Measurements from ENCODE around the gene SERTAD3.
"Not testable (repeated sequence)": the region's sequence is repeated elsewhere in the genome, so short reads cannot be mapped to it uniquely, and the experiment has no call there.

SERTAD3 gene

GRCh38 chr19:40457953-40458596, 13.9 kb upstream of the SERTAD3 start:
- no peaks in the 10 kb centered on the region for H3K79me2 ChIP-seq (ENCODE audit: control insufficient read depth, low read length)
- no peaks in the 10 kb centered on the region for H3K9me2 ChIP-seq (replicated peaks; ENCODE audit: control insufficient read depth, low read length)
- H3K4me3 ChIP-seq (ENCODE audit: low read length) = no peak overlapping the region
- TF ChIP-seq EZH2phosphoT487 (IDR thresholded peaks at IDR 0.05; ENCODE audit: borderline replicate concordance, low read length) = no peak
- TF ChIP-seq, protein P1, sequence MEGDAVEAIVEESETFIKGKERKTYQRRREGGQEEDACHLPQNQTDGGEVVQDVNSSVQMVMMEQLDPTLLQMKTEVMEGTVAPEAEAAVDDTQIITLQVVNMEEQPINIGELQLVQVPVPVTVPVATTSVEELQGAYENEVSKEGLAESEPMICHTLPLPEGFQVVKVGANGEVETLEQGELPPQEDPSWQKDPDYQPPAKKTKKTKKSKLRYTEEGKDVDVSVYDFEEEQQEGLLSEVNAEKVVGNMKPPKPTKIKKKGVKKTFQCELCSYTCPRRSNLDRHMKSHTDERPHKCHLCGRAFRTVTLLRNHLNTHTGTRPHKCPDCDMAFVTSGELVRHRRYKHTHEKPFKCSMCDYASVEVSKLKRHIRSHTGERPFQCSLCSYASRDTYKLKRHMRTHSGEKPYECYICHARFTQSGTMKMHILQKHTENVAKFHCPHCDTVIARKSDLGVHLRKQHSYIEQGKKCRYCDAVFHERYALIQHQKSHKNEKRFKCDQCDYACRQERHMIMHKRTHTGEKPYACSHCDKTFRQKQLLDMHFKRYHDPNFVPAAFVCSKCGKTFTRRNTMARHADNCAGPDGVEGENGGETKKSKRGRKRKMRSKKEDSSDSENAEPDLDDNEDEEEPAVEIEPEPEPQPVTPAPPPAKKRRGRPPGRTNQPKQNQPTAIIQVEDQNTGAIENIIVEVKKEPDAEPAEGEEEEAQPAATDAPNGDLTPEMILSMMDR (IDR thresholded peaks at IDR 0.05; ENCODE audit: low read depth, low read length, poor library complexity, severe bottlenecking) = no peak
- no peaks in the 10 kb centered on the region for H3K9me3 ChIP-seq (ENCODE audit: control insufficient read depth, insufficient read depth, low read length)
- peaks cover 13% of the 10 kb centered on the region for H3K4me1 ChIP-seq (ENCODE audit: control insufficient read depth, low read length)
- H4K20me1 ChIP-seq (ENCODE audit: control insufficient read depth, insufficient read depth, low read depth, low read length) = no peaks in the 10 kb centered on the region
- H3F3A ChIP-seq (ENCODE audit: control insufficient read depth, insufficient read depth) = no peaks in the 10 kb centered on the region
- no peak overlapping the region for H3K27ac ChIP-seq (ENCODE audit: low read depth, low read length)
- no peaks in the 10 kb centered on the region for H3K36me3 ChIP-seq (ENCODE audit: control insufficient read depth, low read length)
- no peak overlapping the region for H3K4me2 ChIP-seq (ENCODE audit: low read length)
- no peaks in the 10 kb centered on the region for H3K27me3 ChIP-seq (ENCODE audit: control insufficient read depth, low read length)

GRCh38 chr19:40457048-40457447, 12.9 kb upstream of the SERTAD3 start:
- no peak overlapping the region for H3K4me2 ChIP-seq (ENCODE audit: low read length)

GRCh38 chr19:40453943-40454342, 9.8 kb upstream of the SERTAD3 start:
- H3K36me3 ChIP-seq (ENCODE audit: control insufficient read depth, low read length); H3K4me1 ChIP-seq (ENCODE audit: control insufficient read depth, low read length); H3K79me2 ChIP-seq (ENCODE audit: control insufficient read depth, low read length); H3F3A ChIP-seq (ENCODE audit: control insufficient read depth, insufficient read depth); H3K4me3 ChIP-seq (ENCODE audit: low read length); H3K9me3 ChIP-seq (ENCODE audit: control insufficient read depth, insufficient read depth, low read length); H4K20me1 ChIP-seq (ENCODE audit: control insufficient read depth, insufficient read depth, low read depth, low read length); H3K9me2 ChIP-seq (replicated peaks; ENCODE audit: control insufficient read depth, low read length); H3K27ac ChIP-seq (ENCODE audit: low read depth, low read length); H3K27me3 ChIP-seq (ENCODE audit: control insufficient read depth, low read length); H3K4me2 ChIP-seq (ENCODE audit: low read length): not testable (repeated sequence)

More at GRCh38 chr19:40457048-40457447, 12.9 kb upstream of the SERTAD3 start:
- Histone ChIP-seq H3F3A (ENCODE audit: control insufficient read depth, insufficient read depth) (no peaks in the 10 kb centered on the region), H3K36me3 (ENCODE audit: control insufficient read depth, low read length) (no peaks in the 10 kb centered on the region), H3K9me2 (replicated peaks; ENCODE audit: control insufficient read depth, low read length) (no peaks in the 10 kb centered on the region), H3K4me1 (ENCODE audit: control insufficient read depth, low read length) (peaks cover 12% of the 10 kb centered on the region), H3K27me3 (ENCODE audit: control insufficient read depth, low read length) (no peaks in the 10 kb centered on the region), H3K79me2 (ENCODE audit: control insufficient read depth, low read length) (no peaks in the 10 kb centered on the region), H3K9me3 (ENCODE audit: control insufficient read depth, insufficient read depth, low read length) (no peaks in the 10 kb centered on the region), H4K20me1 (ENCODE audit: control insufficient read depth, insufficient read depth, low read depth, low read length) (no peaks in the 10 kb centered on the region), H3K4me3 (ENCODE audit: low read length) (no peak overlapping the region), H3K27ac (ENCODE audit: low read depth, low read length) (no peak overlapping the region)
- TF ChIP-seq, protein P1 (IDR thresholded peaks at IDR 0.05; ENCODE audit: low read depth, low read length, poor library complexity, severe bottlenecking) = no peak
- TF ChIP-seq EZH2phosphoT487 (IDR thresholded peaks at IDR 0.05; ENCODE audit: borderline replicate concordance, low read length) = no peak

DNA sequence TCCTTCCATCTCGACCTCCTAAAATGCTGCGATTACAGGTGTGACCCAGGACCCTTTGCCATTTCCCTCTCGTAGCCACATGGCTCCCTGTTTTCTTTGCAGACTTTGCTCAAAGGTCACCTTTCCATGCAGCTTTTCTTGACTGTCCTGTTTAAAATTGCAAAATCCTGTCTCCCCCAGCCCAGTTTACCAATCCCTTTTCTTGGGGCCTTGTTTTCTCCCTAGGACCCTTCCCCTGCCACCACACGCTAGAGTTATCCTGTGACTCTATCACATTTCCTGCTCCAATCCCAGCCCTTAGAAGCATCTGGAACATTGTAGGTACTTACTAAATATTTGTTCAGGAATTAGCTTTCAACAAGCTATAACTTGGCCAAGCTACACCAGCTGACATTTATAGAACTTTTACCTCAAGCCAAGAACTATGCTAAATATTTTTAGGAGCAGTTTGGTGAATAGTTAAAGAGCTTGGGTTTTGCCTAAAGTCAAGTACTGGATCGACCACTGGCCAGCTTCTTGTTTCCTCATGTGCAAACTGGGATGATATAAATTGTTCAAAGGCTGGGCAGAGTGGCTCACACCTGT, 9.1 kb upstream of the SERTAD3 start:
- no peak overlapping the region for H3K4me2 ChIP-seq (ENCODE audit: low read length)
- H3F3A ChIP-seq (ENCODE audit: control insufficient read depth, insufficient read depth) = no peaks in the 10 kb centered on the region
- TF ChIP-seq, protein P1 (IDR thresholded peaks at IDR 0.05; ENCODE audit: low read depth, low read length, poor library complexity, severe bottlenecking) = no peak
- no peak for TF ChIP-seq EZH2phosphoT487 (IDR thresholded peaks at IDR 0.05; ENCODE audit: borderline replicate concordance, low read length)
- no peaks in the 10 kb centered on the region for H3K4me1 ChIP-seq (ENCODE audit: control insufficient read depth, low read length)
- H3K27me3 ChIP-seq (ENCODE audit: control insufficient read depth, low read length) = no peaks in the 10 kb centered on the region
- no peak overlapping the region for H3K4me3 ChIP-seq (ENCODE audit: low read length)
- H3K9me2 ChIP-seq (replicated peaks; ENCODE audit: control insufficient read depth, low read length) = no peaks in the 10 kb centered on the region
- H3K9me3 ChIP-seq (ENCODE audit: control insufficient read depth, insufficient read depth, low read length) = no peaks in the 10 kb centered on the region
- no peaks in the 10 kb centered on the region for H3K36me3 ChIP-seq (ENCODE audit: control insufficient read depth, low read length)
- H4K20me1 ChIP-seq (ENCODE audit: control insufficient read depth, insufficient read depth, low read depth, low read length) = no peaks in the 10 kb centered on the region
- H3K27ac ChIP-seq (ENCODE audit: low read depth, low read length) = no peak overlapping the region
- no peaks in the 10 kb centered on the region for H3K79me2 ChIP-seq (ENCODE audit: control insufficient read depth, low read length)

All from DOHH2 (cell line).